Body of pancreas (tissue), 4 donors: Measurements from ENCODE around the gene HHATL.

Source experiments
- CTCF ChIP-seq, 7 experiments: fragments of 450-650 bp in 4 of 7; fragments of 200-600 bp in 3 of 7; sonication (generic) in 3 of 7; IDR thresholded peaks; one replicate each; pipeline ENCODE4 v1.5.1; 2016 to 2019; ENCODE audit warnings: antibody characterized with exemption in 7 of 7
- POLR2A ChIP-seq, 3 donors: fragments of 450-650 bp; IDR thresholded peaks; one replicate each; pipeline ENCODE4 v1.6.1; 2016; ENCODE audit warnings: antibody characterized with exemption in 3 of 3, mild to moderate bottlenecking in 2 of 3

- no peak for TF ChIP-seq CTCF (IDR thresholded peaks at IDR 0.05)
- no peak for TF ChIP-seq POLR2A (IDR thresholded peaks at IDR 0.05)
Measured at GRCh38 chr3:42728056-42728455, 25.5 kb upstream of the HHATL start.
